HL-60/S4 treated with phorbol 12-myristate 13-acetate at 8.2 ng/mL for 4 days and 3 days (cell line): ENCODE results near the gene RIPOR3.
"Not testable (repeated sequence)": the region's sequence is repeated elsewhere in the genome, so short reads cannot be mapped to it uniquely, and the experiment has no call there.

Experiments
- in situ Hi-C: fragments of 300-500 bp; cut with MboI; formaldehyde crosslinking; loops from 2 replicates; pipeline ENCODE4 v1.15.0; 2022; ENCODE audit warnings: low sequenced_read_pairs

Gene RIPOR3

GRCh38 chr20:50663095-50663821 is 28.1 kb downstream of the RIPOR3 start:
- in situ Hi-C loops, result no loop called here

DNA sequence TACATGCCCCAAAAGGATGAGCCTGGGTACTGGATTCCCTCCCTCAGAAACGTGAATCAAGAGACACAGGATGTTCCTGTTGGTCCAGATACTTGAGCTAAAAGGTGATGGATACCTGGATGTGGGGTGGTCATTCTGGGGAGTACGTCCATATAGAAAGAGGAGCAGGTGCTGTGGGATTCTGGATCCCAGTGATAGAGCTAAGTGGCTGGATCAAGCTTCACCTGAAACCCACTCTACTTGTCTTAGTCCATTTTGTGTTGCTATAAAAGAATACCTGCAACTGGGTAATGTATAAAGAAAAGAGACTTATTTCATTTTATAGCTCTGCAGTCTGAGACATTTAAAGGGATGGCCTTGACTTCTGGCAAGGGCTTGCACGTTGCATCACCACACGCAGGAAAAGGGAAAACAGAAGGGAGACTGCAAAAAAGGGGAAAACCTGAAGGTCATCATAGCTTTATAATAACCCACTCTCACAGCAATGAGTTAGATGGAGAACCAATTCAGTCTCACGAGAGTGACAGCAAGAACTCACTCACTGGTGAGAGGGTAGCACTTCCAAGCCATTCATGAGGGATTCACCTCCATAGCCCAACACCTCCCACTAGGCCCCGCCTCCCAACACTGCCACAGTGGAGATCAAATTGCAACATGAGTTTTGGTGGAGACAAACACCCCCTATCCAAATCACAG is 31.2 kb downstream of the RIPOR3 start:
- in situ Hi-C loops, result no loop called here

DNA sequence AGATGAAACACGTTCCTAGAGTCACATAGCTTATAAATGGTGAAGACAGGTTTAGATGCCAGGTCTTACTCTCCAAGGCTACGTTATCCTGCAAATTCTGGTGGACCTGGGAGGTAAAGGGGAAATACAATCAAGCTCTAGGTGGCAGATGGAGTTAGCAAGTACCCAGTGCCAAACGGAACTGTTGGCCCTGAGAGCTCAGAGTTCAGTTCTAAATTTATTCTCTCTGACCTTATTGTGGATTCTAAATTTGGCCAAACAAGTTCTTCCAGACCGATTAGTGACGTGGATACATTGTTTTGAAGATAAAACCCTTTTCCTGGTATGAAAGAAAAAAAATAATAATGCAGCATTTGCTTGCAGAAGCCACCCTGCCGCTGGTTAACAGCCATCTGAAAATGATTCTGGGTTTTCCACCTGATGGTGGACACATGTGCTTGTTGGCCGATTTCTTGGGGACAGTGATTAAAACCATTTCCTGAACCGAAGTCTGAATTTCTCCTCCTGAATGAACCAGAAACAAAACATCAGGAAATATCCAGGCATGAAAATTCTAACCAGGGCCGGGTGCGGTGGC is 32.5 kb downstream of the RIPOR3 start:
- in situ Hi-C loops, result no loop called here

DNA sequence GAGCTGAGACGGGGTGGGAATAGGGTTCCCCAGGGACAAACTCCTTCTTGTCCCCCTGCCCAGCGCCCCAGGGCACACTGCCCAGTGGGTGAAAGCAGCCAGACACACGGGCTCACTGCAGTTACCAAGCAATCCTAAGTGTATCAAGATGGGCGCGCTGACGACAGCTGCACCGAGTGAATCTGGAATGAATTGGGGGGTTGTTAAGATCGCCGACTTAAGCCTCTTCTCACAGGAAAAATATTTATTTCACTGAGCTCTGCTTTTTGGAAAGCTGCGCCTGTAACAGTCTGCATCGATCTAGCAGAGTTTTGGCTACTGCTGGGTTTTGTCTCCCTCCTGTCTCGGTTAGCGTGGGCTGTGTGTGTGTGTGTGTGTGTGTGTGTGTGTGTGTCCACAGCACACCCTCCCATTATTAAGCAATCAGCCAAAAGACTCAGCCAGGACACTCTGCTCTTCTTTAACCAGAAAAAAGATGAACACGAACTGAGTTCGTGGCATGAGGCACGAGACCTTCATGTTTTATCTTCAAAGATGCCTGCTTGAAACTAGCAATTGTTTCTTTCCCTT is 35.9 kb downstream of the RIPOR3 start:
- in situ Hi-C loops, result no loop called here

- in situ Hi-C loops, result no loop called here
Observed at GRCh38 chr20:50654904-50655303, 36.4 kb downstream of the RIPOR3 start.

DNA sequence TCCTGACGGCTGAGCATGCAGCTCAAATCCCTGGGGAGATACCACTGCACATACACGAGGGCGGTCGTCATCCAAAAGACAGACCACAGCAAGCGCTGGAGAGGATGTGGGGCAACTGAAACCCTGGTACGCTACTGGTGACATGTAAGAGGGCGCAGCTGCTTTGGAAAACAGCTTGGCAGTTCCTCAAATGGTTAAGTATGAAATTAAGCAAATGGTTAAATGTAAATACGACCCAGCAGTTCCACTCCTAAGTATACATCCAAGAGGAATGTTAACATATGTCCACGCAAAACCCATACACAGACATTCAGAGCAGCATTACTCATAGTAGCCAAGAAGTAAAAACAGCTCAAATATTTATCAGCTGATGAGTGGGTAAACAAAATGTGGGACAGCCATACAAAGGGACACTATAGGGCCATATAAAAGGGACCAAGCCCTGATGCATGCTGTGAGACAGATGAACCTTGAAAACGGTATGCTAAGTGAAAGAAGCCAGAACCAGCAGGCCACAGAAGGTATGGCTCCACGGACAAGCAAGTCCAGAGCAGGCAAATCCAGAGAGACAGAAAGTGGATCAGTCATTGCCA is 38.5 kb downstream of the RIPOR3 start:
- in situ Hi-C loops, result no loop called here

GRCh38 chr20:50651676-50652075 is 39.7 kb downstream of the RIPOR3 start:
- in situ Hi-C loops, result no loop called here

DNA sequence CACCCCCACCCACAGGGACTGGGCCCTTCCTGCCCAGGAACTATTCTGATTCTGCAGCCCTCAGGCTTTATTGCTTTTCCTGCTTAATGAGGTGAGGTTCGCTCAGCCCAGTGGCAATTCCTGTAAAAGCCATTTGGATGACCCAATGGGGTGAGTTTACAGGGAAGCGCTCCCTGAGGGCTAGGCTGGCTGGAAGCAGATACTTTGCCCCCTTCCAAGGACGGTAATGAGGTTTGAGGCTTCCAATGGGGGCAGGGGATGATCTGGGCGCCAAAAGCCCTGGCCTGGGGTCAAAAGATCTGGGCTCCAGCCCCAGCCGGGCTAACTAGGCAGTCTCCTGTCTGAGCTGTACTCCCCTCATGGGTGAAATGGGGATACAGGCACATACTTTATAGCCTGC is 41.8 kb downstream of the RIPOR3 start:
- in situ Hi-C loops, result no loop called here

GRCh38 chr20:50648651-50649050 is 42.7 kb downstream of the RIPOR3 start:
- in situ Hi-C loops, result no loop called here

DNA sequence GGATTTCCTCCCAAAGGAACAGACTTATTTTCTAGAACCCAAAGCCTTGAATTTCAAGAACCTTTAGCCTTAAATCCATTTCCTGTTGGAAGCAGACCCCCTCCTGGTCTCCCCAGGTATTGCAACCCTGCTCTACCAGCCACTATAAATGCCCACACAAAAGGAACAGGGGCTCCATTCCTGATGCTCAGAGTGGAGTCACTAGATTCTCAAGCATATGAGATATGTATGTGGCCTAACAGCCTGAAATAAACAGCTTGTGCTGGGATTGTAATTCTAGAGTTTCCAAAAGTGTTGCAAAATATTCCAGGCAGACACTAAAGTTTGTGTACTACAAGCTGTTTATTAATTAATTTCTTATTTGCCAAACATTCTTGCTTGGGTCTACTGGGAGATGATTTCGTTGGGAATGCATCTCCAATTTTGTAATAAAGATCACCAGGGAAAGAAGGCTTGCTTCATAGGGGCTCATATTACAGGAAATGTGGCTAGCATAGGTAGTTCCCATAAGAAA is 44.8 kb downstream of the RIPOR3 start:
- in situ Hi-C loops, result no loop called here

DNA sequence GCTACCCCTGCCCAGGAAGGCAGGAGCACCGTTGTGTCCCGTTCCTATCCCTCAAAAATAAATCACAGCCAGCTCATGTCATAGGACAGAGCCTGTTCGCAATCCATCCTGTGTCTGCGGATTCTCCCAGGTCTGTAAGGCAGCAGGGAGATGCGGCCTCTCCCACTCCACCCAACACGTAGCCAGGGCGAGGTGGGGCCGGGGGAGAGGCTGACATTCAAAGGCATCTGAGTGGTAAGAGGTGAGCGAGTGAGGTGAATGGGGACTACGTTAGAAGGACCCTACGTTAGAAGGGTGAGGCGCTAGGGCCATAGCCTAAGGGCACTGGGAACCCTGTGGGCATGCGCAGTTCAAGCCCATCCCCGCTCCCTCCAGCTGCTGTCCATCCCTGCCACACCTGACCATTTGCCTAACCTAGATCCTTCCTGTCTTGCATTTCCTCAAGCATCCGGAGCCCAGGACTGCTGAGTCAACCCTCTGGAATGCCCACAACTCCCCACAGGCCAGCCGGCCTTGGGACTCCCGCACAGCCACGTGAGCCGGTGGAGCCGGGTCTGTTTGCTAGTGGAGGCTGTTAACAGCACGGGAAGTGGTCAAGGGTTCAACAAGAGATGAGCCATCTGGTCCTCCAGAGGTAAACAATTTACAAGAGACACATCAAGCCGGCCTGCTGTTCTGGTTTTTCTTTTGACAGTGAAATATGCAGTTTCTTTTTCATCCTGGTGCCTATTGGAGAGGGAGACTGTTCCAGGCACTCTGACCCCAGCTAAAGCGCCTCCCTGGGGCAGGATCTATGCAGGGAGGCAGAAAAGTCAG is 45.9 kb downstream of the RIPOR3 start:
- in situ Hi-C loops, result no loop called here

DNA sequence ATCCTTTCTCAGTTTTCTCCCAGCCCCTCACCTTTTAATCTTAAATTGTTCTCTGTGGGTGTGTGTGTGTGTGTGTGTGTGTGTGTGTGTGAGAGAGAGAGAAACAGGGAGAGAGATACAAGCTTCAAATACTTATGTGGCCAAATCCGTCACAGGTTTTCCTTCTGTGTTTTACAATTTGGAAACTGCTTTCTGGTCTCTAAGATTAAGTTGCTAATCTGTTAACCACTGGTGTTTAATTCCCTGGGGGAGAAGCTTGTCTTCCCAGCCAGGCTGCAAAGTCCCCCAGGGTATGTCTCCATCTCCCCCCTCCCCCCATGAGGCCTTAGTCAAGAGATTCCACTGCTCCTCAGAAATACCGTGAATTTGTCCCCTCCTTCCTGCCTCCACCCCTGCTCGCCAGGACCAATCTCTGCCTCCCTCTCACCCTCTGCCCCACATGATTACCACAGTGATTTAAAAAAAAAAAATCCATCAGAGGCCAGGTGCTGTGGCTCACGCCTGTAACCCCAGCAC is 49.0 kb downstream of the RIPOR3 start:
- in situ Hi-C loops, result no loop called here

DNA sequence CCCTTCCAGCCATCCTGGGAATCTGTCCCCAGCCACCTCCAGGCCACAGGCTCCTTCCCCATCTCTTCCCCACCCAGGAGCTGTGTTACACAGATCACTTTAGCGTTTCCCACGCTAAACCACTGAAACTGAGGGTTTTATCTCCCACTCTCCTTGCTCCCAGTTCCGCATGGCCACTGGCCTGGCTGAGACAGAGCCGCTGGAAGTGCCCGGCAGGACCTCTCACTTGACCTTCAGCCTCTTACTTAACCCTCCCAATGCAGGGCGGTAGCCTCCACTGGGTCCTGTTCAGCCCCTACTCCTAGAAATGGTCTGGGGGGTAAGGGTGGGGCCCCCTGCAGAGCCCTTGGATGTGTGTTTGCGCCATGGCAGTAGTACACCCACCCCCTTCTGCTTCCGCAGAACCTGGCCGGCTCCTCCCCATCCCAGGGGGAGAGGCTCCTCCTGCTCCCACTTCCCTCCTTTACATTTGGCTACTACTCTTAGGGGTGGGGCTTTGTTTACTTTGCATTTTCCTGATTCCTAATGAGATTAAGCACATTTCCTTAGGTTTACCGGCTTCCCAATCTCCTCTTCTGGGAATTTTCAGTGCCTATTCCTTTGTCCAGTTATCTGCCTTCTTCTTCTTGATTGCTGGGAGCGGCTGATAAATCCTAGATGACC is 49.6 kb downstream of the RIPOR3 start:
- in situ Hi-C loops, result not testable (repeated sequence)

- in situ Hi-C loops, result not testable (repeated sequence)
Observed at GRCh38 chr20:50639971-50640711, 51.2 kb downstream of the RIPOR3 start.

DNA sequence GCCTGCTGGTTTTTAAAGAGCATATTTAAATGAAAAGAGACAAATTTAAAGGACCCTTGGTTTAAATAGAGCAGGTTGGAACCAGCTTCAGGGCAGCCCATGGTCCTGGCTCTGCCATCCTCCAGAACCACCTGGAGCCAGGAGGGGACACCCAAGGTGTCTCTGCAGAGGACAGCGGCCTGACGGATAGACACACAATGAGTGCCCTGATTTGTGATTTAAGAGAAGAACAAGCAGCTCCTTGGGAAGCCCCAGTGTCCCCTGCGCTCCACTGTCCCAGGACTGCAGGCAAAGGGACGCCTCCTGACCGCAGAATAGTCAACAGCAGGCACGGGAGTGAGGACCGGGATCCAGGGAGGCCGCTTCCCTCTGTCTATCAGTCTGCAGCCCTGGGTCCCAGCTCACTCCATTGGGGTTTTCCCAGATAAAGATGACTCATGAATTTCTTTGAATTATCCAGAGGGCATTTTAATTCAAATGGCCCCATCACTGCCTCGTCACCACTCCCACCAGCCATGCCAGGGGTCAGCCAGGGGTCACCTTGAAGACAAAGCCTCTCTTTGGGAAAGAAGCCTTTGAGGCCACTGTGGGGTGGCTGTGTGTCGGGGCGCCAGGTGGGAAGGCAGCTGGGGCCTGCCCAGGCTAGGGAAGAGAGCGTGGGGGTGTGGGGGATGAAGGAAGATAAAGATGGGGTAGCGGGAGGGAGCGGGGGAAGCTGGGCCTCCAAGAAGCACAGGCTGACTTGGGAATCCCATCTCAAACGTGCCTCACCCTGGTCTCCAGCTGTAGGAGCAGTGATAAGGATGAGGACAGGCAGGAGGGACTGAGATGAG is 53.1 kb downstream of the RIPOR3 start:
- in situ Hi-C loops, result not testable (repeated sequence)

- in situ Hi-C loops, result no loop called here
Observed at GRCh38 chr20:50636601-50637540, 54.5 kb downstream of the RIPOR3 start.
